ENCODE measurements around the gene USP17L28. TPM values are rescaled to one million over a fixed set of nuclear protein-coding genes. Genes with fewer than 3 reads are reported as not detected.
"Not testable (repeated sequence)": the region's sequence is repeated elsewhere in the genome, so short reads cannot be mapped to it uniquely, and the experiment has no call there.

Gene USP17L28
- polyA plus RNA-seq (2013, experiment 1 of 2; ENCODE audit: insufficient read length), result not detected
- polyA plus RNA-seq (2013, experiment 2 of 2; ENCODE audit: insufficient read length), result not detected

GRCh38 chr4:9348593-9348992, at the start of gene USP17L28:
TSS of gene USP17L28 (plus strand) at chr4:9348893. CDS start at chr4:9348893, 0 bp downstream.
- not testable (repeated sequence) for DNase-seq

- not testable (repeated sequence) for DNase-seq
Observed at GRCh38 chr4:9324191-9324590, 24.5 kb upstream of the USP17L28 start.

GRCh38 chr4:9324865-9325264, 23.8 kb upstream of the USP17L28 start, which contains the start of gene USP17L24:
TSS of gene USP17L24 (plus strand) at chr4:9325165. CDS start at chr4:9325165, 0 bp downstream.
- DNase-seq, result not testable (repeated sequence)

- not testable (repeated sequence) for DNase-seq
Observed at GRCh38 chr4:9329611-9330010, 19.1 kb upstream of the USP17L28 start, which contains the start of gene USP17L25. TSS of gene USP17L25 (plus strand) at chr4:9329911. CDS start at chr4:9329911, 0 bp downstream.

- not testable (repeated sequence) for DNase-seq
Observed at GRCh38 chr4:9334358-9334757, 14.3 kb upstream of the USP17L28 start, which contains the start of gene USP17L26. TSS of gene USP17L26 (plus strand) at chr4:9334658. CDS start at chr4:9334658, 0 bp downstream.

GRCh38 chr4:9339103-9339502, 9.6 kb upstream of the USP17L28 start, which contains the start of gene USP17L5:
TSS of gene USP17L5 (plus strand) at chr4:9339403. CDS start at chr4:9339403, 0 bp downstream.
- not testable (repeated sequence) for DNase-seq

- DNase-seq, result not testable (repeated sequence)
Observed at GRCh38 chr4:9343848-9344247, 4.8 kb upstream of the USP17L28 start, which contains the start of gene USP17L27. TSS of gene USP17L27 (plus strand) at chr4:9344148. CDS start at chr4:9344148, 0 bp downstream.

GRCh38 chr4:9350866-9351265, 2.2 kb downstream of the USP17L28 start:
- DNase-seq, result not testable (repeated sequence)

- DNase-seq, result not testable (repeated sequence)
Observed at GRCh38 chr4:9353338-9353737, 4.6 kb downstream of the USP17L28 start, which contains the start of gene USP17L29. TSS of gene USP17L29 (plus strand) at chr4:9353638. CDS start at chr4:9353638, 0 bp downstream.

- not testable (repeated sequence) for DNase-seq
Observed at GRCh38 chr4:9362829-9363228, 14.1 kb downstream of the USP17L28 start, which contains the start of gene USP17L30. TSS of gene USP17L30 (plus strand) at chr4:9363129. CDS start at chr4:9363129, 0 bp downstream.

GRCh38 chr4:9379881-9380280, 31.2 kb downstream of the USP17L28 start:
- DNase-seq, result not testable (repeated sequence)

GRCh38 chr4:9381012-9381534, 32.4 kb downstream of the USP17L28 start:
- peak; percentile 4 for DNase-seq

GRCh38 chr4:9384126-9384525, 35.4 kb downstream of the USP17L28 start:
- no peak for DNase-seq

GRCh38 chr4:9389001-9389400, 40.3 kb downstream of the USP17L28 start:
- not testable (repeated sequence) for DNase-seq
